HepG2 (cell line): ENCODE measurements around the gene LRGUK. TPM values are rescaled to one million over a fixed set of nuclear protein-coding genes. Genes with fewer than 3 reads are reported as not detected.

Source experiments
- ATAC-seq: fragments of 200-7000 bp; cut with Tn5 transposase; 3 replicates; pipeline ENCODE4 v1.9.1; 2020; ENCODE audit warnings: mild to moderate bottlenecking, moderate library complexity
- BruUV-seq: library from RNA; stranded (reverse); fragments of 400-500 nt; replicated peaks from 2 replicates; lab custom pipeline; 2021; lab: Mats Ljungman, UMichigan
- CTCF ChIA-PET: fragments of 300-600 bp; formaldehyde crosslinking; extraction: SDS; loops from one replicate; lab custom pipeline; 2021; ENCODE audit warnings: low total read pairs, inconsistent platforms, low intra/inter-chr PET ratio; lab: Yijun Ruan, JAX
- POLR2A ChIA-PET: fragments of 350-600 bp; sonication (Branson Sonifier 250); formaldehyde crosslinking; loops from one replicate; lab custom pipeline; 2020; ENCODE audit warnings: antibody characterized with exemption, inconsistent platforms; lab: Yijun Ruan, JAX
- DNase-seq: peaks from one replicate; pipeline ENCODE4 v3.0.0-alpha.2; 2015; ENCODE audit warnings: low spot score
- FAIRE-seq: peaks from 3 replicates; lab custom pipeline; 2011; peaks lifted over from hg19 to GRCh38; lab: Jason Lieb, UNC
- H2AFZ ChIP-seq: one replicate; pipeline ENCODE4 v1.6.1; 2011; ENCODE audit warnings: low read length, inconsistent platforms
- H3K27ac ChIP-seq: fragments of 300-600 bp; 3 replicates; pipeline ENCODE4 v1.8.0; 2011; ENCODE audit warnings: mixed run types, mild to moderate bottlenecking, mixed read lengths, low read length, inconsistent platforms; ENCODE audit not compliant: insufficient read depth; ENCODE audit errors: extremely low read length
- H3K27me3 ChIP-seq, 2 experiments: fragments of 200-600 bp in 1 of 2; 2 replicates in 1 of 2; 3 replicates in 1 of 2; pipeline versions ENCODE4 v1.6.0 to v1.8.0; 2011; ENCODE audit warnings: low read length in 2 of 2, mild to moderate bottlenecking in 2 of 2, moderate library complexity in 2 of 2, inconsistent platforms in 1 of 2; ENCODE audit not compliant: insufficient read depth in 2 of 2, control insufficient read depth in 1 of 2
- H3K36me3 ChIP-seq, 2 experiments: fragments of 200-600 bp in 1 of 2; replicated peaks in 1 of 2; 2 replicates in 1 of 2; 3 replicates in 1 of 2; pipeline versions ENCODE4 v1.5.1 to v1.8.0; 2011; ENCODE audit warnings: low read length in 2 of 2, inconsistent platforms in 1 of 2; ENCODE audit not compliant: insufficient read depth in 2 of 2, control insufficient read depth in 1 of 2
- H3K4me1 ChIP-seq: 2 replicates; pipeline ENCODE4 v1.5.1; 2012; ENCODE audit warnings: low read length, inconsistent platforms; ENCODE audit not compliant: insufficient read depth
- H3K4me2 ChIP-seq: 2 replicates; pipeline ENCODE4 v1.6.0; 2011; ENCODE audit warnings: low read depth, low read length, inconsistent platforms
- H3K4me3 ChIP-seq, 3 experiments: fragments of 200-600 bp in 1 of 3; sonication (generic), shearing (Covaris generic) in 1 of 3; replicated peaks in 1 of 3; 2 replicates each; pipeline ENCODE4 v1.5.1; 2011 to 2016; ENCODE audit warnings: low read length in 3 of 3, inconsistent platforms in 2 of 3, low read depth in 2 of 3, mild to moderate bottlenecking in 2 of 3, control low read depth in 1 of 3, mixed read lengths in 1 of 3; ENCODE audit not compliant: insufficient read depth in 1 of 3
- H3K79me2 ChIP-seq: one replicate; pipeline ENCODE4 v1.6.1; 2011; ENCODE audit warnings: low read length, inconsistent platforms; ENCODE audit not compliant: insufficient read depth
- H3K9ac ChIP-seq: 2 replicates; pipeline ENCODE4 v1.6.0; 2011; ENCODE audit warnings: mild to moderate bottlenecking, low read depth, low read length, inconsistent platforms; ENCODE audit not compliant: insufficient read depth
- H3K9me3 ChIP-seq: 2 replicates; pipeline ENCODE4 v1.5.1; 2012; ENCODE audit warnings: mild to moderate bottlenecking, low read length
- H4K20me1 ChIP-seq: 2 replicates; pipeline ENCODE4 v1.6.0; 2011; ENCODE audit warnings: inconsistent platforms, mild to moderate bottlenecking, low read length, moderate library complexity; ENCODE audit not compliant: insufficient read depth
- FOSL2 ChIP-seq: sonication (generic); formaldehyde crosslinking; IDR thresholded peaks from 2 replicates; pipeline ENCODE4 v1.4.0; 2020; ENCODE audit warnings: missing genetic modification reagents
- KIAA2018 ChIP-seq: sonication (generic); formaldehyde crosslinking; IDR thresholded peaks from 2 replicates; pipeline ENCODE4 v1.5.0; 2020; ENCODE audit warnings: mild to moderate bottlenecking, missing genetic modification reagents, borderline replicate concordance
- MXD1 ChIP-seq: sonication (generic); formaldehyde crosslinking; IDR thresholded peaks from 2 replicates; pipeline ENCODE4 v1.4.0; 2020; ENCODE audit warnings: mild to moderate bottlenecking, missing genetic modification reagents
- ZNF788 ChIP-seq: sonication (generic); formaldehyde crosslinking; IDR thresholded peaks from 2 replicates; pipeline ENCODE4 v1.5.0; 2020; ENCODE audit warnings: mild to moderate bottlenecking, missing genetic modification reagents, borderline replicate concordance
- WGBS: methylation state at CpG from one replicate; pipeline ENCODE4 v1.1.6; 2017; ENCODE audit warnings: low lambda C conversion rate; 5-methylcytosine and 5-hydroxymethylcytosine counted together
- in situ Hi-C: cut with HindIII; loops from 2 replicates; pipeline ENCODE4 v1.10.0; 2017; ENCODE audit warnings: low pct_unique_long_range_greater_than_20kb; ENCODE audit not compliant: extremely low pct_ligation_motif_present
- intact Hi-C: fragments of 100-400 bp; cut with micrococcal nuclease; formaldehyde crosslinking; loops from one replicate; pipeline ENCODE4 v1.10.0; 2022; ENCODE audit not compliant: unreplicated experiment
- polyA plus RNA-seq, 8 experiments: library from polyadenylated mRNA; depleted of rRNA in 3 of 8; stranded (reverse) in 7 of 8; unstranded in 1 of 8; fragments of >200 nt; fragmentation: Illumina TruSeq in 4 of 8; extraction: Trizol in 4 of 8; gene quantifications; 2 replicates each; pipeline versions ENCODE4 v1.2.1 to v1.2.3, GENCODE V29; 2011 to 2016; ENCODE audit warnings: low read depth in 4 of 8, missing spikeins in 1 of 8, mixed read lengths in 1 of 8; ENCODE audit not compliant: insufficient read depth in 1 of 8
- total RNA-seq, 5 experiments: library from RNA; depleted of rRNA; stranded (reverse); fragments of >200 nt; fragmentation: Illumina TruSeq; extraction: Trizol; gene quantifications; 2 replicates each; pipeline ENCODE4 v1.2.3, GENCODE V29; 2016; ENCODE audit warnings: low read depth in 1 of 5

LRGUK gene
- total and polyA plus RNA-seq, 2 of the 13 experiments (the other 11 are each of a cell fraction or from before 2014, with no cell fraction given) = 0.18 to 0.20 TPM

- TF ChIP-seq MXD1 (CRISPR knock-in tag) (no peak), ZNF788 (CRISPR knock-in tag) (no peak)
Observed at GRCh38 chr7:134167841-134168240, 40.7 kb downstream of the LRGUK start (continued).

- intact Hi-C loops (loop anchor here (1.0 kb wide), 1 partner anchor 34 kb away; no protein-coding TSS in a partner anchor), in situ Hi-C loops (no loop called here)
- no peak for ATAC-seq
- ChIA-PET CTCF (no interaction called here), POLR2A (no interaction called here)
- Histone ChIP-seq H3K27ac (no peak overlapping the region), H4K20me1 (no peaks in the 10 kb centered on the region), H3K9ac (no peak overlapping the region), H3K79me2 (no peaks in the 10 kb centered on the region), H3K4me1 (no peaks in the 10 kb centered on the region), H3K27me3 (no peaks in the 10 kb centered on the region), H2AFZ (no peak overlapping the region), H3K4me2 (no peak overlapping the region), H3K4me3 (no peak overlapping the region), H3K9me3 (no peaks in the 10 kb centered on the region), H3K36me3 (no peaks in the 10 kb centered on the region)
- TF ChIP-seq KIAA2018 (CRISPR knock-in tag) (no peak), FOSL2 (CRISPR knock-in tag) (0 out of 2 replicates have a peak, but pooled peaks have one; percentile 13)
- 3% methylated on average over 2 of the region's 2 CpGs for WGBS
- DNase-seq = peak; percentile 10
- no TSS peak for BruUV-seq
- FAIRE-seq = no peak
Observed at GRCh38 chr7:134174795-134175261, 47.7 kb downstream of the LRGUK start.
